NCI-H2227 (cell line): Measurements from ENCODE around the gene DEFB113.

Experiments
- DNase-seq: peaks from one replicate; lab custom pipeline; 2025; ENCODE audit not compliant: unreplicated experiment; lab: John Stamatoyannopoulos, UW

DEFB113 gene

GRCh38 chr6:49937017-49937416 is 32.4 kb downstream of the DEFB113 start:
- DNase-seq = no peak

- no peak for DNase-seq
These were observed 34.0 kb downstream of the DEFB113 start for GRCh38 chr6:49935387-49935786.

GRCh38 chr6:49934770-49935169 is 34.7 kb downstream of the DEFB113 start:
- DNase-seq = no peak

- DNase-seq = no peak
These were observed 35.9 kb downstream of the DEFB113 start for GRCh38 chr6:49933526-49933925.

- no peak for DNase-seq
These were observed 40.1 kb downstream of the DEFB113 start for GRCh38 chr6:49929340-49929739.

GRCh38 chr6:49923826-49924225 is 45.6 kb downstream of the DEFB113 start:
- DNase-seq = peak; percentile 9

- DNase-seq = no peak
These were observed 49.3 kb downstream of the DEFB113 start for GRCh38 chr6:49919935-49920644.

GRCh38 chr6:49919261-49919660 is 50.2 kb downstream of the DEFB113 start:
- DNase-seq = no peak

GRCh38 chr6:49918787-49919186 is 50.6 kb downstream of the DEFB113 start:
- DNase-seq = peak; percentile 18
